T-helper 2 cell treated with Interferon-gamma antibody and Interleukin-4, amounts not matched to agents 100 ng/mL and 5 ng/mL, for 36 hours (primary cell): ENCODE data around the gene FUCA1. TPM values are rescaled to one million over a fixed set of nuclear protein-coding genes. Genes with fewer than 3 reads are reported as not detected.
"Not testable (repeated sequence)": the region's sequence is repeated elsewhere in the genome, so short reads cannot be mapped to it uniquely, and the experiment has no call there.

Experiments
- intact Hi-C: fragments of 100-400 bp; cut with micrococcal nuclease; formaldehyde crosslinking; loops from one replicate; pipeline ENCODE4 v1.15.1; 2023
- total RNA-seq: library from RNA; stranded (reverse); gene quantifications from 2 replicates; pipeline ENCODE4 v1.2.3, GENCODE V29; 2022

FUCA1 gene
- total RNA-seq, 1 donor from 2014 or later = 3.7 TPM

- intact Hi-C loops = no loop called here
Observed at GRCh38 chr1:23896491-23896890, 28.4 kb upstream of the FUCA1 start.

- intact Hi-C loops = no loop called here
Observed at GRCh38 chr1:23895993-23896392, 27.9 kb upstream of the FUCA1 start.

GRCh38 chr1:23895082-23895481 is 27.0 kb upstream of the FUCA1 start:
- intact Hi-C loops = no loop called here

- intact Hi-C loops = no loop called here
Observed at GRCh38 chr1:23889074-23889473, 21.0 kb upstream of the FUCA1 start.

- intact Hi-C loops = no loop called here
Observed at GRCh38 chr1:23885222-23885621, 17.1 kb upstream of the FUCA1 start.

GRCh38 chr1:23882746-23883145 is 14.7 kb upstream of the FUCA1 start:
- intact Hi-C loops = no loop called here

GRCh38 chr1:23879809-23880208 is 11.7 kb upstream of the FUCA1 start:
- intact Hi-C loops = no loop called here

GRCh38 chr1:23878668-23879067 is 10.6 kb upstream of the FUCA1 start:
- intact Hi-C loops = no loop called here

- intact Hi-C loops = no loop called here
Observed at GRCh38 chr1:23875382-23875781, 7.3 kb upstream of the FUCA1 start.

- intact Hi-C loops = no loop called here
Observed at GRCh38 chr1:23872421-23872820, 4.3 kb upstream of the FUCA1 start.

GRCh38 chr1:23869051-23869450 is 961 bp upstream of the FUCA1 start:
- intact Hi-C loops = loop anchor here (2.0 to 5.0 kb wide), 3 partner anchors 42 to 88 kb away; partner anchors contain the start of genes HMGCL and PNRC2

- intact Hi-C loops = loop anchor here (1.0 to 5.0 kb wide), 5 partner anchors 41 to 96 kb away; partner anchors contain the start of genes HMGCL and PNRC2
Observed at GRCh38 chr1:23868557-23869016, 497 bp upstream of the FUCA1 start.

- intact Hi-C loops = loop anchor here (5.0 kb wide), 2 partner anchors 40 to 90 kb away; partner anchors contain the start of genes HMGCL and PNRC2
Observed at GRCh38 chr1:23867542-23867894, 572 bp downstream of the FUCA1 start.

GRCh38 chr1:23865543-23865930 is 2.6 kb downstream of the FUCA1 start:
- intact Hi-C loops = loop anchor here (5.0 kb wide), 2 partner anchors 38 to 92 kb away; partner anchors contain the start of genes HMGCL and PNRC2

GRCh38 chr1:23864801-23865542 is 3.1 kb downstream of the FUCA1 start:
- intact Hi-C loops = loop anchor here (5.0 kb wide), 2 partner anchors 38 to 92 kb away; partner anchors contain the start of genes HMGCL and PNRC2

GRCh38 chr1:23862640-23863039 is 5.5 kb downstream of the FUCA1 start:
- intact Hi-C loops = no loop called here

GRCh38 chr1:23854568-23854967 is 13.5 kb downstream of the FUCA1 start:
- intact Hi-C loops = no loop called here

- intact Hi-C loops = not testable (repeated sequence)
Observed at GRCh38 chr1:23853124-23853523, 15.0 kb downstream of the FUCA1 start.

- intact Hi-C loops = not testable (repeated sequence)
Observed at GRCh38 chr1:23851406-23851805, 16.7 kb downstream of the FUCA1 start.

- intact Hi-C loops = no loop called here
Observed at GRCh38 chr1:23848673-23849616, 19.1 kb downstream of the FUCA1 start.

GRCh38 chr1:23847482-23848095 is 20.5 kb downstream of the FUCA1 start:
- intact Hi-C loops = not testable (repeated sequence)
